T47D (cell line): ENCODE results near the gene PATE2.

Source experiments
- DNase-seq, 2 experiments: peaks; one replicate each; pipeline versions ENCODE4 v3.0.0 to v3.0.0-alpha.2; 2011 to 2012; ENCODE audit warnings: low read depth in 1 of 2, low spot score in 1 of 2
- JUND ChIP-seq: IDR thresholded peaks from 2 replicates; pipeline ENCODE4 v1.6.1; 2012; ENCODE audit warnings: low read depth
- in situ Hi-C: cut with HindIII; loops from 2 replicates; pipeline ENCODE4 v1.10.0; 2016; ENCODE audit warnings: low sequenced_read_pairs, low pct_unique_long_range_greater_than_20kb

The PATE2 gene

GRCh38 chr11:125778728-125779127 is at the start of gene PATE2:
Gene PATE2, minus strand, starts transcription at chr11:125778828. Its CDS starts 55 bp downstream, at chr11:125778773.
- in situ Hi-C loops, result no loop called here
- no peak for TF ChIP-seq JUND

GRCh38 chr11:125807909-125808308 is 29.3 kb upstream of the PATE2 start:
- in situ Hi-C loops, result no loop called here
- DNase-seq, result no peak
- no peak for TF ChIP-seq JUND

More at GRCh38 chr11:125778728-125779127, at the start of gene PATE2:
- no peak for DNase-seq

GRCh38 chr11:125802387-125802786 is 23.8 kb upstream of the PATE2 start:
- in situ Hi-C loops, result no loop called here
- no peak for DNase-seq
- TF ChIP-seq JUND, result no peak

- in situ Hi-C loops, result no loop called here
- TF ChIP-seq JUND, result no peak
- DNase-seq, result no peak
Measured at GRCh38 chr11:125799808-125800207, 21.2 kb upstream of the PATE2 start.

DNA sequence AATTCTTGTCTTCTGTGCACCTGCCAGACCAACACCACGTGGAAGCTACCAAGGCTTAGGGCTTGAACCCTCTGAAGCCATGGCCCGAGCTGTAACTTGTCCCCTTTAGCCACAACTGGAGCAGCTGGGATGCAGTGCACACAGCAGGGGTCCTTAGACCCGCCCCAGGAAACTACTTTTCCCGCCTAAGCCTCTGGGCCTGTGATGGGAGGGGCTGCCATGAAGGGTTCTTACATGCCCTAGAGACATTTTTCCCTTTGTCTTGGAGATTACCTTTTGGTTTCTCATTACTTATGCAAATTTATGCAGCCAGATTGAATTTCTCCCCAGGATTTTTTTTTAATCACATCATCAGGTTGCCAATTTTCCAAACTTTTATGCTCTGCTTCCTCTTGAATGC is 19.0 kb upstream of the PATE2 start:
- no peak for DNase-seq
- in situ Hi-C loops, result no loop called here
- no peak for TF ChIP-seq JUND

GRCh38 chr11:125790825-125791224 is 12.2 kb upstream of the PATE2 start:
- TF ChIP-seq JUND, result no peak
- in situ Hi-C loops, result no loop called here
- no peak for DNase-seq

- DNase-seq, result no peak
- in situ Hi-C loops, result no loop called here
- TF ChIP-seq JUND, result no peak
Measured at GRCh38 chr11:125787827-125788226, 9.2 kb upstream of the PATE2 start, which contains the start of gene PATE3. Gene PATE3, plus strand, starts transcription at chr11:125788127. Its CDS starts 25 bp downstream, at chr11:125788152.

DNA sequence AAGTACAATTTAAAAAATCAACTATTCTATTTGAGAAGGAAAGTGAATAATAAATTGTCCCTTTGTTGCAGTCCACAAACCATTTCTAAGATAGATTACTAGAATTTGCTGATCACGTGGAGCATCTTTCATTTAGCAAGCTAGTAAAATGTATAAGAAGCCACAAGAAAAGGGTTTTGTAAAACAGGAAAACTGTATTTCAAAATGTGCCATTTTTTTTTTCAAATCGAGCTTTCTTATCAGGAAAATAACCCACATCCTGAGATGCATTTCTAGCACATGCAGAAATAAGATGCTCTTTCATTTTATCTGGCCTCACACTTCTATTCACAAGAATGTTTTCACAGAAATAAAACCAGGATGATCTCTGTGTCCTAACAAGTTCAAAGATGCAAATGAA is 6.0 kb upstream of the PATE2 start:
- TF ChIP-seq JUND, result no peak
- in situ Hi-C loops, result no loop called here
- DNase-seq, result no peak

- no peak for DNase-seq
- TF ChIP-seq JUND, result no peak
- in situ Hi-C loops, result no loop called here
Measured at GRCh38 chr11:125777309-125777708, 1.3 kb downstream of the PATE2 start.

- in situ Hi-C loops, result no loop called here
- no peak for DNase-seq
- no peak for TF ChIP-seq JUND
Measured at GRCh38 chr11:125773516-125773915, 5.1 kb downstream of the PATE2 start.

- in situ Hi-C loops, result no loop called here
- no peak for TF ChIP-seq JUND
- no peak for DNase-seq
Measured at GRCh38 chr11:125772834-125773505, 5.7 kb downstream of the PATE2 start.

DNA sequence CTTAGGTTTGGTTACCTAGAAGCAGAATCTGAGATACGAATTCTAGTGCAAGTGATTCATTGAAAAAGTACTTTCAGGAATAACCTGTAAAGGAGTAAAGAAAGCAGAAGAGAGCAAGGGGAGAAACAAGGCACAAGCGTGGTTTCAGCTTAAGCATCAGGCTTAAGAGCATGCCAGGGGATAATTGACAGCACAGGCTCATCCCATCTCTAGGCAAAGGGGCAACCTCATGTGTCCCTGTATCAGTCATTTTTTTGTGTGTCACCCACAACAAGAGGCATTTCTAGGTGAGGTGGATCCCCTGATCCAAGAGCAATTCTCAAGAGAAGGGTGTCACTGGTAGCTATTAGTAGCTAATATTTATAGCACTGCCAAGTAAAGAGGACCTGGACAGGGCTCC is 8.0 kb downstream of the PATE2 start:
- no peak for DNase-seq
- no peak for TF ChIP-seq JUND
- in situ Hi-C loops, result no loop called here

- in situ Hi-C loops, result no loop called here
- no peak for TF ChIP-seq JUND
- no peak for DNase-seq
Measured at GRCh38 chr11:125768336-125769046, 10.1 kb downstream of the PATE2 start.
